Measurements from ENCODE around the gene ACO2. TPM values are rescaled to one million over a fixed set of nuclear protein-coding genes. Genes with fewer than 3 reads are reported as not detected.
A peak's percentile ranks its signal among the peaks of the same experiment; 100 is the strongest.

ACO2 gene
- total RNA-seq, 4 donors from 2014 or later = 164 to 351 (median 255) TPM

GRCh38 chr22:41561788-41562187 is 92.9 kb downstream of the ACO2 start:
- peak overlapping the region in 1 of 4 donors; percentile 26 for H3K4me3 ChIP-seq
- no peaks in the 10 kb centered on the region for H3K36me3 ChIP-seq
- no peak for TF ChIP-seq CTCF (IDR thresholded peaks at IDR 0.05)
- no peak for TF ChIP-seq EP300 (IDR thresholded peaks at IDR 0.05; ENCODE audit: low read depth)
- no peak for TF ChIP-seq POLR2A (IDR thresholded peaks at IDR 0.05)
- no peak for TF ChIP-seq POLR2AphosphoS5 (IDR thresholded peaks at IDR 0.05)
- peak overlapping the region; percentile 43 to 83 (median 67) for H3K27ac ChIP-seq
- 84% methylated on average over 5 of the region's 5 CpGs; no CpG with 5 or more reads in 1 of the 2 donors for WGBS, 2 donors (ENCODE audit: low coverage in 1 of 2)
- DNase-seq = no peak
- H3K27me3 ChIP-seq = peaks cover 7% of the 10 kb centered on the region
- peaks cover 4 to 42% (median 16%) of the 10 kb centered on the region in 4 donors for H3K4me1 ChIP-seq
- intact Hi-C loops (cut with DNase I; ENCODE audit: low total_unique reads) = no loop called here
- in situ Hi-C loops (cut with MboI; ENCODE audit: low pct_ligation_motif_present in 1 of 4, low pct_unique_long_range_greater_than_20kb in 1 of 4, low sequenced_read_pairs in 3 of 4) = no loop called here
- no peaks in the 10 kb centered on the region for H3K9me3 ChIP-seq

- Histone ChIP-seq H3K27me3 (peaks cover 7% of the 10 kb centered on the region), H3K9me3 (no peaks in the 10 kb centered on the region), H3K4me3 (no peak overlapping the region), H3K4me1 (peaks cover 0 to 36% (median 11%) of the 10 kb centered on the region in 4 donors), H3K27ac (peak overlapping the region; percentile 43 to 83 (median 67)), H3K36me3 (no peaks in the 10 kb centered on the region)
- no peak for DNase-seq
- WGBS, 2 donors (ENCODE audit: low coverage in 1 of 2) = 74 to 89% methylated on average over 2 to 4 of the region's 4 CpGs
- in situ Hi-C loops (cut with MboI; ENCODE audit: low pct_ligation_motif_present in 1 of 4, low pct_unique_long_range_greater_than_20kb in 1 of 4, low sequenced_read_pairs in 3 of 4) = no loop called here
- no peak for TF ChIP-seq CTCF (IDR thresholded peaks at IDR 0.05)
- TF ChIP-seq EP300 (IDR thresholded peaks at IDR 0.05; ENCODE audit: low read depth) = no peak
- TF ChIP-seq POLR2AphosphoS5 (IDR thresholded peaks at IDR 0.05) = no peak
- no peak for TF ChIP-seq POLR2A (IDR thresholded peaks at IDR 0.05)
- intact Hi-C loops (cut with DNase I; ENCODE audit: low total_unique reads) = no loop called here
These were observed 93.5 kb downstream of the ACO2 start for GRCh38 chr22:41562461-41562860.

- 49% methylated on average over 10 of the region's 10 CpGs; no CpG with 5 or more reads in 1 of the 2 donors for WGBS, 2 donors (ENCODE audit: low coverage in 1 of 2)
- in situ Hi-C loops (cut with MboI; ENCODE audit: low pct_ligation_motif_present in 1 of 4, low pct_unique_long_range_greater_than_20kb in 1 of 4, low sequenced_read_pairs in 3 of 4) = no loop called here
- Histone ChIP-seq H3K27me3 (peaks cover 7% of the 10 kb centered on the region), H3K4me1 (peaks cover 0 to 31% (median 11%) of the 10 kb centered on the region in 4 donors), H3K4me3 (no peak overlapping the region), H3K9me3 (no peaks in the 10 kb centered on the region), H3K36me3 (no peaks in the 10 kb centered on the region), H3K27ac (peak overlapping the region; percentile 43 to 83 (median 67))
- no peak for DNase-seq
- intact Hi-C loops (cut with DNase I; ENCODE audit: low total_unique reads) = no loop called here
- TF ChIP-seq CTCF (IDR thresholded peaks at IDR 0.05) = no peak
- TF ChIP-seq POLR2A (IDR thresholded peaks at IDR 0.05) = no peak
- no peak for TF ChIP-seq POLR2AphosphoS5 (IDR thresholded peaks at IDR 0.05)
- no peak for TF ChIP-seq EP300 (IDR thresholded peaks at IDR 0.05; ENCODE audit: low read depth)
These were observed 94.3 kb downstream of the ACO2 start for GRCh38 chr22:41563051-41563711.

- Histone ChIP-seq H3K27ac (peak overlapping the region in 3 of 4 donors; percentile 60 to 79 (median 67)), H3K4me3 (no peak overlapping the region), H3K36me3 (no peaks in the 10 kb centered on the region), H3K27me3 (peaks cover 7% of the 10 kb centered on the region), H3K4me1 (peaks cover 0 to 31% (median 11%) of the 10 kb centered on the region in 4 donors), H3K9me3 (no peaks in the 10 kb centered on the region)
- 89% methylated on average over 8 of the region's 8 CpGs; no CpG with 5 or more reads in 1 of the 2 donors for WGBS, 2 donors (ENCODE audit: low coverage in 1 of 2)
- no peak for TF ChIP-seq POLR2A (IDR thresholded peaks at IDR 0.05)
- no peak for TF ChIP-seq POLR2AphosphoS5 (IDR thresholded peaks at IDR 0.05)
- TF ChIP-seq EP300 (IDR thresholded peaks at IDR 0.05; ENCODE audit: low read depth) = no peak
- no peak for TF ChIP-seq CTCF (IDR thresholded peaks at IDR 0.05)
- DNase-seq = no peak
- in situ Hi-C loops (cut with MboI; ENCODE audit: low pct_ligation_motif_present in 1 of 4, low pct_unique_long_range_greater_than_20kb in 1 of 4, low sequenced_read_pairs in 3 of 4) = no loop called here
- intact Hi-C loops (cut with DNase I; ENCODE audit: low total_unique reads) = no loop called here
These were observed 95.6 kb downstream of the ACO2 start for GRCh38 chr22:41564563-41564962.
